K562 (cell line): ENCODE results near the gene MRPL28. TPM values are rescaled to one million over a fixed set of nuclear protein-coding genes. Genes with fewer than 3 reads are reported as not detected.

Source experiments
- ATF2 ChIP-seq: sonication (generic); formaldehyde crosslinking; IDR thresholded peaks from 2 replicates; pipeline ENCODE4 v1.8.1; 2022; ENCODE audit warnings: missing genetic modification reagents
- HES1 ChIP-seq: fragments of 450-650 bp; IDR thresholded peaks from 2 replicates; pipeline ENCODE4 v1.6.1; 2016; ENCODE audit warnings: low read depth, mild to moderate bottlenecking, moderate library complexity
- MBD2 ChIP-seq: sonication (generic); IDR thresholded peaks from 2 replicates; pipeline ENCODE4 v1.6.1; 2016; ENCODE audit warnings: low read depth, borderline replicate concordance
- PBX2 ChIP-seq, 2 experiments: IDR thresholded peaks in 1 of 2; conservative IDR thresholded peaks in 1 of 2; 2 replicates each; pipeline ENCODE4 v1.6.1; 2016; ENCODE audit warnings: low read depth in 2 of 2, mild to moderate bottlenecking in 1 of 2, missing compliant biosample characterization in 1 of 2, missing genetic modification characterization in 1 of 2, moderate library complexity in 1 of 2
- THRB ChIP-seq: fragments of 450-650 bp; formaldehyde crosslinking; conservative IDR thresholded peaks from 2 replicates; pipeline ENCODE4 v1.4.0; 2022; ENCODE audit warnings: mild to moderate bottlenecking, missing genetic modification characterization
- XRCC4 ChIP-seq: IDR thresholded peaks from one replicate; pipeline ENCODE4 v1.6.1; 2011; ENCODE audit not compliant: insufficient read depth, insufficient read length; ENCODE audit errors: extremely low read depth
- ZBTB40 ChIP-seq, 2 experiments: fragments of 450-650 bp in 1 of 2; sonication (generic) in 1 of 2; formaldehyde crosslinking in 1 of 2; IDR thresholded peaks; 2 replicates each; pipeline versions ENCODE4 v1.7.1 to v1.9.0; 2016 to 2022; ENCODE audit warnings: inconsistent platforms in 1 of 2, mild to moderate bottlenecking in 1 of 2, missing genetic modification reagents in 1 of 2
- ZNF436 ChIP-seq: fragments of 250-450, 450-650 bp; sonication (Bioruptor Pico); formaldehyde crosslinking; IDR thresholded peaks from 2 replicates; pipeline ENCODE4 v1.7.0; 2020; ENCODE audit warnings: mild to moderate bottlenecking
- polyA plus RNA-seq, 8 experiments: library from polyadenylated mRNA; depleted of rRNA in 4 of 8; stranded (reverse) in 5 of 8; unstranded in 3 of 8; fragments of >200 nt; fragmentation: Nextera tagmentation in 2 of 8; fragmentation: Illumina TruSeq in 1 of 8; extraction: Ambion mirVana in 2 of 8; extraction: Trizol in 1 of 8; gene quantifications; 2 replicates each; pipeline versions ENCODE4 v1.2.1 to v1.2.3, GENCODE V29; 2011 to 2014; ENCODE audit warnings: inconsistent platforms in 1 of 8, missing spikeins in 1 of 8
- total RNA-seq, 7 experiments: library from RNA; depleted of rRNA in 6 of 7; stranded (reverse); fragments of >200 nt in 6 of 7; fragmentation: Illumina TruSeq in 2 of 7; extraction: Trizol in 2 of 7; gene quantifications; 2 replicates each; pipeline versions ENCODE4 v1.2.1 to v1.2.3, GENCODE V29; 2011 to 2021; ENCODE audit warnings: low replicate concordance in 1 of 7

The MRPL28 gene
- total and polyA plus RNA-seq, 9 of the 15 experiments (the other 6 are each of a cell fraction or from before 2014, with no cell fraction given): 2.5 to 323 (median 175) TPM

GRCh38 chr16:401468-402348 is 31.4 kb upstream of the MRPL28 start, which contains the start of gene DECR2 (continued):
- TF ChIP-seq THRB (CRISPR knock-in tag) (no peak; the same call in 1 of the 2 replicates), ZBTB40 (IDR thresholded peaks at IDR 0.05) (peak; percentile 52; the same call in 1 of the 2 replicates), ZBTB40 (CRISPR knock-in tag; IDR thresholded peaks at IDR 0.05) (no peak), ATF2 (CRISPR knock-in tag) (no peak), XRCC4 (no peak), PBX2 (CRISPR knock-in tag; IDR thresholded peaks at IDR 0.05; ENCODE audit: low read depth) (no peak), PBX2 (tag; conservative IDR thresholded peaks at IDR 0.05; ENCODE audit: low read depth) (no peak), MBD2 (peak; percentile 18; the same call in 1 of the 2 replicates), ZNF436 (0 out of 2 replicates have a peak, but pooled peaks have one; percentile 39), HES1 (no peak)
